H1 (cell line): ENCODE measurements around the gene DIP2B. TPM values are rescaled to one million over a fixed set of nuclear protein-coding genes. Genes with fewer than 3 reads are reported as not detected.

Experiments used
- EGR1 ChIP-seq: IDR thresholded peaks from 2 replicates; pipeline ENCODE4 v1.6.1; 2011; ENCODE audit warnings: low read depth, low read length, borderline replicate concordance
- POU5F1 ChIP-seq: IDR thresholded peaks from 2 replicates; pipeline ENCODE4 v1.6.1; 2011; ENCODE audit warnings: low read depth, mild to moderate bottlenecking, low read length, moderate library complexity
- SIN3A ChIP-seq, 2 experiments: IDR thresholded peaks in 1 of 2; conservative IDR thresholded peaks in 1 of 2; 2 replicates each; pipeline ENCODE4 v1.6.1; 2011 to 2012; ENCODE audit warnings: low read length in 2 of 2, improper control_type of control experiment in 1 of 2, low read depth in 1 of 2, mild to moderate bottlenecking in 1 of 2
- SIRT6 ChIP-seq: IDR thresholded peaks from one replicate; pipeline ENCODE4 v1.7.1; 2012; ENCODE audit warnings: low read length, inconsistent platforms
- YY1 ChIP-seq: IDR thresholded peaks from 2 replicates; pipeline ENCODE4 v1.6.1; 2011; ENCODE audit warnings: low read depth, mild to moderate bottlenecking, low read length
- polyA plus RNA-seq, 7 experiments: library from polyadenylated mRNA; depleted of rRNA in 3 of 7; stranded (reverse) in 5 of 7; unstranded in 2 of 7; fragments of >200 nt in 5 of 7; fragments of 200-250 nt in 2 of 7; gene quantifications; 1 replicate in 5 of 7; 2 replicates in 1 of 7; 4 replicates in 1 of 7; pipeline versions ENCODE4 v1.2.1 to v1.2.3, GENCODE V29; 2011 to 2013; ENCODE audit warnings: missing spikeins in 2 of 7, mixed read lengths in 2 of 7
- total RNA-seq: library from RNA; stranded (reverse); fragmentation: NEBNext Ultra II Directional; extraction: Animal tissue kit (Norgen Biotek cat#: 25700); gene quantifications from 2 replicates; pipeline ENCODE4 v1.2.1, GENCODE V29; 2021

The DIP2B gene
- total and polyA plus RNA-seq, 2 of the 8 experiments (the other 6 are each of a cell fraction or from before 2014, with no cell fraction given): 11.1 to 29.6 TPM

DNA sequence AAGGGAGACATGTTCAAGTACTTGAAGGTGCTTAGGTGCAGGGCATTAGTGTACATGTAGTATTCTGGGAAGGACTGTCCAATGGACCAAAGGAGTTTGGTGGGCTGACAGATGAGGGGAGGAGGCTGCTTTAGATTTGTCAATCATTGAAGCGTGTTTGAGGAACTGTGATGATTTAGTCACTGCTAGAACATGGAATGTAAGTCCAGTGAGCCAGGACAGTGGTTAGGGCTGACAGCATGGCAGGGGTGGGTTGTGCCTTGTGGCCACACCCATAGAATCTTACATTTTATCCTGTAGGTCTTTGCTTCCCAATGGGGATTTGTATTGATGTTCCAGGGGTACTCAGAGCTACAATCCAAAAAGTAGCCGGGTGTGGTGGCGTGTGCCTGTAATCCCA lies 24.6 kb downstream of the DIP2B start (continued):
- TF ChIP-seq EGR1: no peak
- TF ChIP-seq YY1: no peak
- no peak for TF ChIP-seq SIN3A (conservative IDR thresholded peaks at IDR 0.05 in 1 of 2, IDR thresholded peaks at IDR 0.05 in 1 of 2; ENCODE audit: low read depth in 1 of 2, low read length in 2 of 2)
- no peak for TF ChIP-seq POU5F1
- TF ChIP-seq SIRT6: no peak
